ENCODE results near the gene ZNF385C.

The ZNF385C gene

GRCh38 chr17:42132941-42133340 is 34.7 kb upstream of the ZNF385C start:
- DNase-seq, result peak; percentile 66 to 77
- intact Hi-C loops (cut with DNase I; ENCODE audit: low total_unique reads), result no loop called here
- Histone ChIP-seq H3K4me3 (no peak overlapping the region), H3K36me3 (peaks cover 27 to 32% (median 31%) of the 10 kb centered on the region in 3 donors), H3K27ac (no peak overlapping the region), H3K4me1 (peaks cover 0 to 54% (median 26%) of the 10 kb centered on the region in 4 donors), H3K27me3 (no peaks in the 10 kb centered on the region), H3K9me3 (no peaks in the 10 kb centered on the region)
- TF ChIP-seq, protein P1, sequence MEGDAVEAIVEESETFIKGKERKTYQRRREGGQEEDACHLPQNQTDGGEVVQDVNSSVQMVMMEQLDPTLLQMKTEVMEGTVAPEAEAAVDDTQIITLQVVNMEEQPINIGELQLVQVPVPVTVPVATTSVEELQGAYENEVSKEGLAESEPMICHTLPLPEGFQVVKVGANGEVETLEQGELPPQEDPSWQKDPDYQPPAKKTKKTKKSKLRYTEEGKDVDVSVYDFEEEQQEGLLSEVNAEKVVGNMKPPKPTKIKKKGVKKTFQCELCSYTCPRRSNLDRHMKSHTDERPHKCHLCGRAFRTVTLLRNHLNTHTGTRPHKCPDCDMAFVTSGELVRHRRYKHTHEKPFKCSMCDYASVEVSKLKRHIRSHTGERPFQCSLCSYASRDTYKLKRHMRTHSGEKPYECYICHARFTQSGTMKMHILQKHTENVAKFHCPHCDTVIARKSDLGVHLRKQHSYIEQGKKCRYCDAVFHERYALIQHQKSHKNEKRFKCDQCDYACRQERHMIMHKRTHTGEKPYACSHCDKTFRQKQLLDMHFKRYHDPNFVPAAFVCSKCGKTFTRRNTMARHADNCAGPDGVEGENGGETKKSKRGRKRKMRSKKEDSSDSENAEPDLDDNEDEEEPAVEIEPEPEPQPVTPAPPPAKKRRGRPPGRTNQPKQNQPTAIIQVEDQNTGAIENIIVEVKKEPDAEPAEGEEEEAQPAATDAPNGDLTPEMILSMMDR (IDR thresholded peaks at IDR 0.05), result no peak

DNA sequence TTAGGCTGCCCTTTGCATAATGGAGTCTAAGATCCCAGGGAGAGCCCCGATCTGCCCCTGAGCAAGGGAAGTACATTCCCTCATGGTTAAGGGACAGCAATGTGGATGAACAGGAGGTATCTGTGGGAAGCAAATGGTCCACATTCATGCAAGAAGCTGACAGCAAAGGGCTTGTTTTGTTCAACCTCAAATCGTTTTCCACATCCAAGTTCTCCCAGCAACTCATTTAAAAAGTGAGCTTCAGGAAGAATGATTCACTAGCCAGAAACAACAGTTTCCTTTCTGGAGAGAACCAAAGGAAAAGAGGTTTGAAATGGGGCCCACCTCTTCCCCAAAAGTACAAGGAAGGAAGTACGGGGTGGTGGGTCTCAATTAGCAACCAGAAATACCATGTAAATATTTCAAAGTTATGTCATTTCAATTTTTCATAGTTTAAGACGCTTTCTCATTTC is 33.7 kb upstream of the ZNF385C start:
- Histone ChIP-seq H3K9me3 (no peaks in the 10 kb centered on the region), H3K4me3 (no peak overlapping the region), H3K36me3 (peaks cover 36 to 40% (median 40%) of the 10 kb centered on the region in 3 donors), H3K4me1 (peaks cover 0 to 54% (median 26%) of the 10 kb centered on the region in 4 donors), H3K27me3 (no peaks in the 10 kb centered on the region), H3K27ac (no peak overlapping the region)
- TF ChIP-seq, protein P1 (IDR thresholded peaks at IDR 0.05), result no peak
- no peak for DNase-seq
- intact Hi-C loops (cut with DNase I; ENCODE audit: low total_unique reads), result no loop called here

DNA sequence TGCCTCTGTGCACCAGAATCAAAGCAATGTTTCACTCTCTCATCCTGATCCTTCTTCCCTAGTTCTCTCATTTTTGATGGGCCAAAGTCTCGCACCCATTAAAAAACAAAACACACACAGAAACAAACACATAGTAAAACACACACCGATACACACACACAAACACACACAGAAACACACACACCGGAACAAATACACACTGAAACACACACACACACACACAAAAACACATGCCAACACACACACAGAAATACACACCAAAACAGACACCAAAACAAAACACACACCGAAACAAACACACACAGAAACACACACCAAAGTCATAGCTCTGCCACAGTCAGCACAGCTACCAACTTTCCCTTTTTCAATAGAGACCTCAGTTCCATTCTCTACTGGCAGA is 33.0 kb upstream of the ZNF385C start:
- H3K36me3 ChIP-seq, result peaks cover 41 to 44% (median 44%) of the 10 kb centered on the region in 3 donors
- peaks cover 0 to 50% (median 23%) of the 10 kb centered on the region in 4 donors for H3K4me1 ChIP-seq
- H3K27ac ChIP-seq, result no peak overlapping the region
- intact Hi-C loops (cut with DNase I; ENCODE audit: low total_unique reads), result no loop called here
- no peaks in the 10 kb centered on the region for H3K27me3 ChIP-seq
- no peak overlapping the region for H3K4me3 ChIP-seq
- TF ChIP-seq, protein P1 (IDR thresholded peaks at IDR 0.05), result no peak
- DNase-seq, result no peak
- H3K9me3 ChIP-seq, result no peaks in the 10 kb centered on the region

DNA sequence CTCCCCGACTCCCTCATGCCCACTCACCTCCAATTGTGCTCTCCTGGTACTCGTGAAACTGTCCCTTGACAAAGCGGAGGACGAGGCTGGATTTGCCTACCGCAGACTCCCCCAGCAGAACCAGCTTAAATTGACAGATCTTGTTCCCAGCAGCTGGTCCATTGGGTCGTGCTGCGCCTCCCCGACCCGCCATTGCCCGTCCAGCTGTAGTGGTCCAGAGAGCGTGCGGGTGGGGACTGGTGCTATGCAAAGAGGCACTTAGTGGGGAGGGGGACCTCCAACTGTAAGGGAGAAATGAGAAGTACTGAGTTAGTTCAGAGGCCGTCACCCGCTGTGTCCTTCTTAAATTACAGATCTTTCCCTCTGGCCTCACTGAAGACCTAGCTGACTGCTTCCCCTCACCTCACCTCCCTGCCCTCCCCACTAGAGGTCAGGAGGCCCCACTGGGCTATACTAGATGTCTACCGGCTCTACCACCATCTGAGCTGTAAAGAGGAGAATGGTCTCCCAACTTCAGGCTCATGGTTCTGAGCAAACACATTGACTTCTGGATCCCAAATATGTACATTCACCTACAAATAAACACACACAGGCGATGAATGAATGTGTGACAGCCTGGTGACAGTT is 32.1 kb upstream of the ZNF385C start:
- intact Hi-C loops (cut with DNase I; ENCODE audit: low total_unique reads), result no loop called here
- Histone ChIP-seq H3K27me3 (no peaks in the 10 kb centered on the region), H3K4me1 (peaks cover 0 to 42% (median 20%) of the 10 kb centered on the region in 4 donors), H3K36me3 (peaks cover 49 to 52% (median 49%) of the 10 kb centered on the region in 3 donors), H3K9me3 (no peaks in the 10 kb centered on the region), H3K27ac (peak overlapping the region in 1 of 2 donors; percentile 34), H3K4me3 (no peak overlapping the region)
- DNase-seq, result no peak
- TF ChIP-seq, protein P1 (IDR thresholded peaks at IDR 0.05), result no peak

DNA sequence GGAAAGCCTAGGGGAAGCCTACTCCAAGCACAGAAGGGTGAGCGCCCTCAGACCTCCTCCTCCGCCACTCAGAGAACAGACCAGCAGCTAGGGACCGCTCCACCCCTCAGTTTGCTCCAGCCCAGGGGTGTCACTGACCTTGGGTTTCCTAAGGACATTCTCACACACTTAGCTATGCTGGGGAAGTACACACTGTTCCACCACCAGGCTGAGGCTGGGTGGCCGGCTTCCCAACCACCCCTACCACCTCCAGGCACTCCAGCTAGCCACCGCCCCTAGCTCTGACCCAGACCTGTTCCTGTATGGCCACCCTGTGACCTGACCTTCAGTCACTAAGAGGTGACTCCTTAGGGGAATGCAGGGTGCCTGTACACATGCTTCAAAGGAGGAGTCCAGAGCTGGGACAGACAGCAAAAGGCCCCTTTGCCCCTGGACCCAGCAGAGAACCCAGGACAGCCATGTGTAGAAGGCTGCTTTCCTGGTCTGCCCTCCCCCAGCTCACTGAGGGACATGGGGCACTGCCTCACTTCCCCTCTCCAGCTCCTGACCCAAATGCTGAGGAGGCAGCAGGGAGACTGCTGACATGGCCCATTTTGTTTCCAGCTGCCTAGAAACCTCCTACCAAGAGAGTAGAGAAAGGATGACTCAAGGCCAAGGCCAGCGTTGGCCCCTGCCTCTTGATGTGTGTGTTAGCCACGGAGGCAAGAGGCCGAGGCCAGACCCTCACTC is 31.0 kb upstream of the ZNF385C start:
- intact Hi-C loops (cut with DNase I; ENCODE audit: low total_unique reads), result no loop called here
- Histone ChIP-seq H3K4me1 (peaks cover 0 to 34% (median 19%) of the 10 kb centered on the region in 4 donors), H3K27ac (no peak overlapping the region), H3K4me3 (no peak overlapping the region), H3K36me3 (peaks cover 55 to 59% (median 58%) of the 10 kb centered on the region in 3 donors), H3K27me3 (no peaks in the 10 kb centered on the region), H3K9me3 (no peaks in the 10 kb centered on the region)
- TF ChIP-seq, protein P1 (IDR thresholded peaks at IDR 0.05), result no peak
- DNase-seq, result peak; percentile 51 to 71
